Measurements from ENCODE around the gene DNAH12. TPM values are rescaled to one million over a fixed set of nuclear protein-coding genes. Genes with fewer than 3 reads are reported as not detected.

Gene DNAH12
- total RNA-seq, 2 experiments from 2014 or later, result 0.19 TPM; not detected in 1

GRCh38 chr3:57386307-57386706 is 157.8 kb downstream of the DNAH12 start:
- Histone ChIP-seq H3K4me1 (ENCODE audit: insufficient read depth, low read length) (no peaks in the 10 kb centered on the region), H3K9me3 (ENCODE audit: control insufficient read depth in 1 of 2, insufficient read depth in 1 of 2, low read length in 2 of 2) (no peaks in the 10 kb centered on the region), H3K36me3 (ENCODE audit: insufficient read depth, low read length) (no peaks in the 10 kb centered on the region), H3K4me3 (ENCODE audit: low read length) (no peak overlapping the region), H3K27ac (ENCODE audit: low read depth in 1 of 2, low read length in 2 of 2) (no peak overlapping the region), H3K27me3 (ENCODE audit: control insufficient read depth in 1 of 2, insufficient read depth in 2 of 2, low read length in 2 of 2) (no peaks in the 10 kb centered on the region)
- TF ChIP-seq, protein P1, sequence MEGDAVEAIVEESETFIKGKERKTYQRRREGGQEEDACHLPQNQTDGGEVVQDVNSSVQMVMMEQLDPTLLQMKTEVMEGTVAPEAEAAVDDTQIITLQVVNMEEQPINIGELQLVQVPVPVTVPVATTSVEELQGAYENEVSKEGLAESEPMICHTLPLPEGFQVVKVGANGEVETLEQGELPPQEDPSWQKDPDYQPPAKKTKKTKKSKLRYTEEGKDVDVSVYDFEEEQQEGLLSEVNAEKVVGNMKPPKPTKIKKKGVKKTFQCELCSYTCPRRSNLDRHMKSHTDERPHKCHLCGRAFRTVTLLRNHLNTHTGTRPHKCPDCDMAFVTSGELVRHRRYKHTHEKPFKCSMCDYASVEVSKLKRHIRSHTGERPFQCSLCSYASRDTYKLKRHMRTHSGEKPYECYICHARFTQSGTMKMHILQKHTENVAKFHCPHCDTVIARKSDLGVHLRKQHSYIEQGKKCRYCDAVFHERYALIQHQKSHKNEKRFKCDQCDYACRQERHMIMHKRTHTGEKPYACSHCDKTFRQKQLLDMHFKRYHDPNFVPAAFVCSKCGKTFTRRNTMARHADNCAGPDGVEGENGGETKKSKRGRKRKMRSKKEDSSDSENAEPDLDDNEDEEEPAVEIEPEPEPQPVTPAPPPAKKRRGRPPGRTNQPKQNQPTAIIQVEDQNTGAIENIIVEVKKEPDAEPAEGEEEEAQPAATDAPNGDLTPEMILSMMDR (IDR thresholded peaks at IDR 0.05), result no peak
- no peak overlapping the region for H3K4me3 Mint-ChIP-seq
- intact Hi-C loops (cut with DNase I, micrococcal nuclease), result no loop called here
- H3K36me3 Mint-ChIP-seq (ENCODE audit: low read depth), result no peaks in the 10 kb centered on the region
- no peaks in the 10 kb centered on the region for H3K4me1 Mint-ChIP-seq (ENCODE audit: low read depth)
- peaks cover 4% of the 10 kb centered on the region for H3K27me3 Mint-ChIP-seq
- no peak for DNase-seq
- ATAC-seq (ENCODE audit: poor library complexity), result no peak
- H3K9me3 Mint-ChIP-seq, result no peaks in the 10 kb centered on the region
- no peak overlapping the region for H3K27ac Mint-ChIP-seq
- ChIA-PET CTCF (interaction anchor here (1.5 kb wide), 2 partner anchors 10 to 11 kb away, joined by 5 read pairs; no protein-coding TSS in a partner anchor), POLR2A (interaction anchor here (0.5 kb wide), 1 partner anchor 704 kb away, joined by 3 read pairs; no protein-coding TSS in a partner anchor)

DNA sequence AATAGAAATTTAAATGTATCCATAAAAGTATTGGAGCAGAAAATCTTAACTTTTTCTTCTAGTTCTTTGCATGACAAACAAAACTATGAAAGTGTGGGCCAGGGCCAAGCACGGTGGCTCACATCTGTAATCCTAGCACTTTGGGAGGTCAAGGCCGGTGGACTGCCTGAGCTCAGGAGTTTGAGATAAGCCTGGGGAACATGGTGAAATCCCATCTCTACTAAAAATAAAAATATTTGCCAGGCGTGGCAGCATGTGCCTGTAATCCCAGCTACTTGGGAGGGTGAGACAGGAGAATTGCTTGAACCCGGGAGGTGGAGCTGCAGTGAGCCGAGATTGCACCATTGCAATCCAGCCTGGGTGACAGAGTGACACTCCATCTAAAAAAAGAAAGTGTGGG is 158.6 kb downstream of the DNAH12 start:
- POLR2A ChIA-PET, result no interaction called here
- H3K27ac ChIP-seq (ENCODE audit: low read depth in 1 of 2, low read length in 2 of 2), result no peak overlapping the region
- ATAC-seq (ENCODE audit: poor library complexity) (no peak), DNase-seq (no peak)
- Mint-ChIP-seq H3K27me3 (peaks cover 4% of the 10 kb centered on the region), H3K4me3 (no peak overlapping the region), H3K9me3 (no peaks in the 10 kb centered on the region), H3K4me1 (ENCODE audit: low read depth) (no peaks in the 10 kb centered on the region), H3K36me3 (ENCODE audit: low read depth) (no peaks in the 10 kb centered on the region), H3K27ac (no peak overlapping the region)
- H3K36me3 ChIP-seq (ENCODE audit: insufficient read depth, low read length), result no peaks in the 10 kb centered on the region
- H3K9me3 ChIP-seq (ENCODE audit: control insufficient read depth in 1 of 2, insufficient read depth in 1 of 2, low read length in 2 of 2), result no peaks in the 10 kb centered on the region
- no peak overlapping the region for H3K4me3 ChIP-seq (ENCODE audit: low read length)
- CTCF ChIA-PET, result interaction anchor here (1.0 to 1.5 kb wide), 2 partner anchors 9 to 12 kb away, joined by 4 to 5 read pairs; no protein-coding TSS in a partner anchor
- TF ChIP-seq, protein P1 (IDR thresholded peaks at IDR 0.05), result no peak
- no peaks in the 10 kb centered on the region for H3K27me3 ChIP-seq (ENCODE audit: control insufficient read depth in 1 of 2, insufficient read depth in 2 of 2, low read length in 2 of 2)
- intact Hi-C loops (cut with DNase I, micrococcal nuclease), result no loop called here
- no peaks in the 10 kb centered on the region for H3K4me1 ChIP-seq (ENCODE audit: insufficient read depth, low read length)

DNA sequence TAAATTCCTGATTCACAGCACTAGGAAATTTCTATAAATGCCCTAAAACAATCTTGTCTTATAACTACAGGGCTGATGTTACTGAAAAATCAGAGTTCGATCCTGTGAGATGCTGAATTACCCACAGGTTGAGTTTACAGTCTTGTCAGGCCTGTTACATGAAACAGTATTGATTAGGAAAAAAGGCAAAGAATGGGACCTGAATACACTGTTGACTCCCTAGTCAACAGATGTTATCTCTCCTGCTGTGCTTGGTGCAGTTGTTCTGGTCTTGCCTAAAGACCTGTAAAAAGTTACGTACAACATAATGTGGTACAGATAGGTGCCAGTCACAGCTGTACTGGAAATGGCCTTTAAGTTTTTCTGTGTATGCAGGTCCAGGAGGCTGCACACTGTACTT is 160.3 kb downstream of the DNAH12 start:
- H3K4me1 Mint-ChIP-seq (ENCODE audit: low read depth), result no peaks in the 10 kb centered on the region
- H3K36me3 ChIP-seq (ENCODE audit: insufficient read depth, low read length), result no peaks in the 10 kb centered on the region
- no peaks in the 10 kb centered on the region for H3K36me3 Mint-ChIP-seq (ENCODE audit: low read depth)
- POLR2A ChIA-PET, result no interaction called here
- no peak overlapping the region for H3K4me3 ChIP-seq (ENCODE audit: low read length)
- H3K9me3 ChIP-seq (ENCODE audit: control insufficient read depth in 1 of 2, insufficient read depth in 1 of 2, low read length in 2 of 2), result no peaks in the 10 kb centered on the region
- H3K4me1 ChIP-seq (ENCODE audit: insufficient read depth, low read length), result no peaks in the 10 kb centered on the region
- CTCF ChIA-PET, result interaction anchor here (1.8 kb wide), 1 partner anchor 14 kb away, joined by 5 read pairs; no protein-coding TSS in a partner anchor
- H3K4me3 Mint-ChIP-seq, result no peak overlapping the region
- peaks cover 2% of the 10 kb centered on the region for H3K27me3 Mint-ChIP-seq
- ATAC-seq (ENCODE audit: poor library complexity) (no peak), DNase-seq (no peak)
- intact Hi-C loops (cut with DNase I, micrococcal nuclease), result no loop called here
- no peak overlapping the region for H3K27ac Mint-ChIP-seq
- no peaks in the 10 kb centered on the region for H3K9me3 Mint-ChIP-seq
- no peak overlapping the region for H3K27ac ChIP-seq (ENCODE audit: low read depth in 1 of 2, low read length in 2 of 2)
- TF ChIP-seq, protein P1 (IDR thresholded peaks at IDR 0.05), result no peak
- H3K27me3 ChIP-seq (ENCODE audit: control insufficient read depth in 1 of 2, insufficient read depth in 2 of 2, low read length in 2 of 2), result no peaks in the 10 kb centered on the region
